Measurements from ENCODE around the gene FGF12. TPM values are rescaled to one million over a fixed set of nuclear protein-coding genes. Genes with fewer than 3 reads are reported as not detected.
A peak's percentile ranks its signal among the peaks of the same experiment; 100 is the strongest.

The FGF12 gene
- total RNA-seq, 2 donors from 2014 or later: not detected

DNA sequence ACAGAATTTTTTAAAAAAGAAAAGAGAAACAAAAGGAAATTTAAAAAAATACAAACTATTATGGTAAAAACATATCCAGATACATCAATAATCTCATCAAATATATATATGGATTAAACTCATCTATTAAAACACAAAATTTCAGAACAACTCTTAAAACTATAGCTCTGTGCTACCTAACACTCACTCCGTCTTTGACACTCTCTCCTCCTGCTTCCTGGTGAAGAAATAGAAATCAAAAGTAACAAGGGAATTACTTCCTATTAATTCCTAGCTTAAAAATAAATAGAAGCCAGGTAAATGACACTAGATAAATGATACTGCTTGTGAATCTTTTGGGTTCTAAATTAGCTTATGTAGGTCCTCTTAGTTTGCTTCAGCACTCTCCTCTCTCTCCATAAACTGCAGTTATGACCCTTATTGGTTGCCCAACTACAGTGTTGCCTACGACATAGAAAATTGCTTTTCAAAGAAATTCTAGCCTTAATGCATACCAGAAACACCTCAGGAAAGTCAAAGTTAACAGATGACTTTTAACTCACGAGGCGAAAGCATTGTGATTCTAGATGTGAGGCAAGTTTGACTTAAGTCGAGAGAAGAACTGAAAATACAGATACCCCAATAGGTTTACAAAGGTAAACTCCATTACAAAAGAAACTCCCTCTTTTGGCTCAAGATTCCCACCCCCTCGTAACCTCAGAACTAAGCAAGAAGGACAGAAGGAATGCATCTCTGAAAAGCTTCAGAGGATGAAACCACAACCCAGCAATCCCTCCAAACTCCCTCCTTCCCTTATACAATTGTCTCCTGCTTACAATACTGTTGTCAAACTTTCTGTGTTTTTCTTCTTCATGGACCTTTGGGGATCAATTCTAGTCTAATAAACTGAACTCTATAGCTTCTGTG is 394.7 kb downstream of the FGF12 start:
- Mint-ChIP-seq H3K36me3 (no peaks in the 10 kb centered on the region), H3K9me3 (peaks cover 7% of the 10 kb centered on the region), H3K27me3 (no peaks in the 10 kb centered on the region), H3K4me1 (ENCODE audit: low read depth in 2 of 2) (peaks cover 0 to 12% of the 10 kb centered on the region in 2 donors), H3K27ac (no peak overlapping the region), H3K4me3 (no peak overlapping the region)
- ATAC-seq: no peak
- DNase-seq (ENCODE audit: low spot score): no peak

DNA sequence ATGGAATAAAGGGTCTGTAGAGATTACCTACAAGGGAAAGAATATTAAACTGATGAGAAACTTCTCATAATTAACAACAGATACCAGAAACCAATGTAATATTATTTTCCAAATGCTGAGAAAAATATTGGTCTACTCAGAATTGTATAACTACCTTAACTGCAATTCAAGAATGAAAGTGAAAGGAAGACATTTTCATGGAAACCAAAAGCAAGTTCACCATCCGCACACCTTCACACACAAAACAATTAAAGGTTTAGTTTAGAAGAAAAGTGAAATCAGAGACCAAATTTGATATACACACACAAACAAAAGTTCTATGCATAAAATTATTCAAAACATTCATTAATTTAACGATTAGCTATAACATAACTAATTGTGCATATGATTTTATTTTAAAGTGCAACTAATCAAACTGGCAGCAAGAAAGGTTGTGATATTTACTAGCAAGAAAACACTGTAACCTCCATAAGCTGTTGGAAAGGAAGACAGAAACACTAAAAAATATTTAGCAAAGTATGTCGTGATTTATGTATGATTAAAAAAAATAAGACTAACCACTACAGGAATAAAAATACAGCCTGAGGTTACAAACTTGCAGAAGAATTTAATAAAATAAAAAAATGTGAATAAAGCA is 395.5 kb downstream of the FGF12 start:
- DNase-seq (ENCODE audit: low spot score): no peak
- no peak for ATAC-seq
- Mint-ChIP-seq H3K4me3 (no peak overlapping the region), H3K9me3 (peaks cover 4% of the 10 kb centered on the region), H3K27ac (peak overlapping the region in 1 of 2 donors; percentile 47), H3K36me3 (no peaks in the 10 kb centered on the region), H3K27me3 (no peaks in the 10 kb centered on the region), H3K4me1 (ENCODE audit: low read depth in 2 of 2) (peaks cover 0 to 12% of the 10 kb centered on the region in 2 donors)

DNA sequence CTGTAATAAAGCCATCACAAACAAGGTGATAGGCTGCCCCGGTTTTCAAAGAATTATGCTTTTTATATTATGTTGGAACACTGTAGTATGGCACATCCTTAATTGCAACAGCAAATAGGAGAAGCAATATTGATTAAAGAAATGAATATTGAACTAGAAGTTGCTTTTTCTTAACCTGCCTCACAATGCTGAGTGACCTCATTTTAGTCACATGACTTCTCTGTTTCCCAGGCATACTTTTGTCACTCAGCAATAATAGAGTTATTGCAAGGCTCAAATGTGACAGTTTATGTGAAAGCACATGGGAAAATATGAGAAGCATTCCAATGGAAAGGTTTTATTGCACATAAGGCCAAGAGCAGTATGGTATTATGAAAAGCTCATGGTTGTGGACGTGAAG is 400.7 kb downstream of the FGF12 start:
- DNase-seq (ENCODE audit: low spot score) (no peak), ATAC-seq (no peak)
- Mint-ChIP-seq H3K27ac (no peak overlapping the region), H3K27me3 (no peaks in the 10 kb centered on the region), H3K4me1 (ENCODE audit: low read depth in 2 of 2) (peaks cover 0 to 8% of the 10 kb centered on the region in 2 donors), H3K4me3 (no peak overlapping the region), H3K36me3 (no peaks in the 10 kb centered on the region), H3K9me3 (peaks cover 10% of the 10 kb centered on the region)

DNA sequence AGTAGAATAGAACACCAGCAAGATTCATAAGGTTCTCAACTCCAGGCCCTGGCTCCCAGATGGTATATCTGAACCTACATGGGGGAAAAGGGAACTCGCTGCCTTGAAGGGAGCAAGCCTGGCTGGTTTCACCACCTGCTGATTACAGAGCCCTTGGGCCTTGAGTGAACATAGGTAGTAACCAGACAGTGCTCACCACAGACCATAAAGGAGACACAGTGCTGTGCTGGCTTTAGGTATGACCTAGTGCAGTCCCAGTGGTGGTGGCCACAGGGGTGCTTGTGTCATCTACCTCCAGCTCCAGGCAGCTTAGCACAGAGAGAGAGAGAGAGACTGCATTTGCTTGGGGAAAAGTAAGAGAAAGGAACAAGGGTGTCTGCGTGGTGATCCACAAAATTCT is 409.8 kb downstream of the FGF12 start:
- ATAC-seq (no peak), DNase-seq (ENCODE audit: low spot score) (no peak)
- Mint-ChIP-seq H3K4me1 (ENCODE audit: low read depth in 2 of 2) (no peaks in the 10 kb centered on the region), H3K27ac (no peak overlapping the region), H3K4me3 (no peak overlapping the region), H3K27me3 (no peaks in the 10 kb centered on the region), H3K36me3 (no peaks in the 10 kb centered on the region), H3K9me3 (peaks cover 19% of the 10 kb centered on the region)

DNA sequence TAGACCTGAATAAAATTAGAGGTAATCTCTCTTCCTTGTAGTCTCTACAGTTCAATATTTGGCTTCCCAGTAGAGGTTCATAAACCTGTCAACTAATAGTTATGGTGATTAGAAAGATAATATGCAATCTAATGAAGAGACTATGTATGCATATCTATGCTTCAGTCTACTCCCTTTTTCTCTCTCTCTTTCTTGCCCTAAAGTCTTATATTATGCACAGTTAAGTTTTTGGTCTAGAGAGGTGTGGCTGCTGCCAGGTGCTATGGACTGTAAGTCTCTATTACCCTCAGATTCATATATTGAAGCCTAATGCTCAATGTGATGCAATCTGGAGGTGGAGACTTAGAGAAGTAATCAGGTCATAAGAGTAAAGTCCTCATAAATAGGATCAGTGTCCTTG is 413.7 kb downstream of the FGF12 start:
- H3K27me3 Mint-ChIP-seq: no peaks in the 10 kb centered on the region
- no peak for ATAC-seq

DNA sequence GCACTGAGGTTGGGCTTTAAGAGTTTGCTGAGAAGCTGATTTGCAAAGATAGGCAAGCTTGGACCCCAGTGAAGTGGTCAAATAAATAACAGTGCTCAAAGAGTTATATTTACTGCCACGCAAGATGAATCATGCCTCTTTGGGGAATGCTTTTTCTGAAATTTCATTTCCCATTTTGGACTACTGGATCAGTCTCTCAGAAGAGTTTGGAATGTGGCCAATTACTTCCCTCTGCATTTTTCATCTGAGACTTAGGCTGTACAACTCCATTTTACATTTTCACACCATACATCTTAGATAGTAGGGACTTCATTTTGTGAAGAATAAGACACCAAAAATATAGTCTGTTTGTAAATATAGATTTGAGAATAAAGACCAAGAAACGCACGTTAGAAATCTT is 419.7 kb downstream of the FGF12 start:
- ATAC-seq: no peak
- Mint-ChIP-seq H3K9me3 (peaks cover 15% of the 10 kb centered on the region), H3K27ac (no peak overlapping the region), H3K4me3 (no peak overlapping the region), H3K36me3 (no peaks in the 10 kb centered on the region), H3K27me3 (no peaks in the 10 kb centered on the region), H3K4me1 (ENCODE audit: low read depth in 2 of 2) (no peaks in the 10 kb centered on the region)
- no peak for DNase-seq (ENCODE audit: low spot score)

More for the DNA sequence above, 413.7 kb downstream of the FGF12 start:
- Mint-ChIP-seq H3K36me3 (no peaks in the 10 kb centered on the region), H3K4me3 (no peak overlapping the region), H3K27ac (no peak overlapping the region), H3K4me1 (ENCODE audit: low read depth in 2 of 2) (no peaks in the 10 kb centered on the region), H3K9me3 (peaks cover 24% of the 10 kb centered on the region)
- DNase-seq (ENCODE audit: low spot score): no peak

DNA sequence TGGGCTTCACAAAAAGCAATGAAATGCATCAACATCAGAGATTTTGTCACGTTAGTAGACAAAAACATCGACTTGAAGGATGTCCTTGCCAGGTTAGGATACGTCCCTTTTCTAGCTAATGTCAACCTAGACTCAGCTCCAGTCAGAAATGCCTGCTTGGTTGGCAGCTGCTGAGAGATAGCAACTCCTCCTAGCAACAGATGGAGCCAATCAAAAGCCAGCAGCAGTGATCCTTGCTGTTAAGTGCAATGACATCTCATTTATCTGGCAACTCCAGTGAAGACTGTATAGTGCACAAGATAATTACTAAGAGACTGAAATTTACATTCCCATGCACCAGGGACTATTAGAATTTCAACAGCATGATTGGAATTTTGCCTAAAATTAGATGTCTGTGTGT is 424.1 kb downstream of the FGF12 start:
- Mint-ChIP-seq H3K27ac (no peak overlapping the region), H3K27me3 (no peaks in the 10 kb centered on the region), H3K4me3 (no peak overlapping the region), H3K9me3 (peaks cover 13% of the 10 kb centered on the region), H3K4me1 (ENCODE audit: low read depth in 2 of 2) (no peaks in the 10 kb centered on the region), H3K36me3 (no peaks in the 10 kb centered on the region)
- ATAC-seq: no peak
- DNase-seq (ENCODE audit: low spot score): no peak

DNA sequence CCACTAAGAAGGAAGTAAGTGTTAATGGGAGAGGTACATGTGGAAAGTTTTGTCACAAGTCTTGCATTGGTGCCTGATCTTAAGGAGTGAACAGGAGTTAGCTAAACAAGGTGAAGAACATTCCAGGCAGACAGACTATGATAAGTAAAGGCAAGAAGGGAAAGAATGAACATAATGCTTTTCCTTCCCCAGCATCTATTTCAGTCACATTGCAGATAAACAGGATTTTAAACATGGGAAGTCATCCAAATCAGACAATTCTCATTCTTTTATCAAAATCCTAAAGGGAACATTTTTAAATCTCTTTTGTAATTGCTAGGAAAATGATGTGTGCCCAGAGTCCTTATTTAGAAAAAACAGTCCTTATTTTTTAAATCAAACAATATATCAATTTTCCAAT is 424.6 kb downstream of the FGF12 start:
- ATAC-seq: no peak
- Mint-ChIP-seq H3K27ac (no peak overlapping the region), H3K4me1 (ENCODE audit: low read depth in 2 of 2) (no peaks in the 10 kb centered on the region), H3K9me3 (peaks cover 13% of the 10 kb centered on the region), H3K27me3 (no peaks in the 10 kb centered on the region), H3K4me3 (no peak overlapping the region), H3K36me3 (no peaks in the 10 kb centered on the region)
- no peak for DNase-seq (ENCODE audit: low spot score)

DNA sequence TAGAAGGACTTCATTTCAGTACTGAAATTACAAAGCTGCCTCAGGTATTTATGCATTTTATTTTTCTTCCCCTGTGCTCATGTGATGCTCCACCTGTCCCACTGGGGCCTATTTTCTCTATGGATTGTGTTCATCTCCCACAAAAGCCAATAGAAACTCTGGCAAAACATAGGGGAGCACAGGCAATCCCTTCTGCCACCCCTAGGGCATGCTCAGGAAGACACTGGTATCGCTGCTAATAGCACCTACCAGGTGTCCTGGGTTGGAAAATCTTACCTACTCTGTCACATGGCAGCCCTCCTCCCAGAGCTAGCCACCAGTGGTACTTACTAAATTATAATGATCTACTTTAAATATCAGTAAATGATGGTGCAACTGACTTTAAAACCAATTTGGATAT is 427.4 kb downstream of the FGF12 start:
- Mint-ChIP-seq H3K4me1 (ENCODE audit: low read depth in 2 of 2) (no peaks in the 10 kb centered on the region), H3K27ac (no peak overlapping the region), H3K36me3 (no peaks in the 10 kb centered on the region), H3K4me3 (no peak overlapping the region), H3K9me3 (peaks cover 16% of the 10 kb centered on the region), H3K27me3 (no peaks in the 10 kb centered on the region)
- ATAC-seq (no peak), DNase-seq (ENCODE audit: low spot score) (no peak)

DNA sequence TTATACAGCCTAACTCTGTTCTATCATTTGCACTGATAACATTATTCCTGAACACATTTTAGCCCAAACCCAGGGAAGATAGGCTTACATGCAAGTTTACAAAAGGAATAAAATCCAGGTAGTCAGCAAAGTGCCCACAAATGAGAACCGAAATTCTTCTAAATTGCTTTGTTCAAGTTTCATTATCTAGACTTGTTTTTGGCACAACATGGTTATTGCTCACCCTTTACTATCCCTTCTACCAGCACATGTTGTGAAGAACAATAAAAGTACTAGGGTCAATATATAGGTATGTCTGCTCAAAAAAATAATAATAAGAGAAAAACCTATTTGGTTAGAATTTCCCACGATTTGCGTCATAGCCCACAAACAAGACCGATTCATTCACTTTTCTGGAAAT is 430.5 kb downstream of the FGF12 start:
- ATAC-seq (no peak), DNase-seq (ENCODE audit: low spot score) (no peak)
- H3K27ac Mint-ChIP-seq: no peak overlapping the region
- H3K9me3 Mint-ChIP-seq: peaks cover 15% of the 10 kb centered on the region
- no peak overlapping the region for H3K4me3 Mint-ChIP-seq
- H3K36me3 Mint-ChIP-seq: no peaks in the 10 kb centered on the region
- H3K27me3 Mint-ChIP-seq: no peaks in the 10 kb centered on the region
- H3K4me1 Mint-ChIP-seq (ENCODE audit: low read depth in 2 of 2): no peaks in the 10 kb centered on the region

DNA sequence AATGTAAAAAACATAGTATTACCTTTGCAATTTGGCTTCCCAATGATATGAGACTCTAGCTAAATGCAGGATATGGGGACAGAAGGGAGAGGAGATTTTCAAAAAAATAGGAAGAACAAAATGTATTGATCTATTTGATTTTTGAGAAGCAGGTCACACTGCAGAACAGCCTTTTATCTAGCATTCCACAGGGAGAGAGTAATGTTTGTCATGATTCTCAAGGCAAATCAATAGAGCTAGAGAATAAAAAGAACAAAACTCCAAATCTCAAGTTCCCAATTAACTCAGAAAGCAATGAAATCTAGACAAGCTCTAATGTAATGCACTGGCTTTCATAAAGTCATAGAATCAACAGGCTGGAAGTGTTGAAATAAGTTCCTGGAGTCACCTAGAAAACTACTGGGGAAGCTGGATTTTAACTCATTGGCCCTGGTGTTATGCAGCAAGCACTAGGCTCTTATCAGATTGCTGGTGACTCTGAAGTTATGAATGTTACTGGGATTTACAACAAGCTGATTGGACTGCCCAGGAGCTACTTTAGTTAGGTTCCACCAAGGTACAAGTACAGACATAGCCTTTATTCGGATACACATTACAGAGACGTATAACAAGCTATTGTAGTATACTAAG is 442.8 kb downstream of the FGF12 start:
- DNase-seq (ENCODE audit: low spot score) (no peak), ATAC-seq (no peak)
- Mint-ChIP-seq H3K27ac (no peak overlapping the region), H3K4me1 (ENCODE audit: low read depth in 2 of 2) (no peaks in the 10 kb centered on the region), H3K4me3 (no peak overlapping the region), H3K36me3 (no peaks in the 10 kb centered on the region), H3K27me3 (no peaks in the 10 kb centered on the region), H3K9me3 (peaks cover 15% of the 10 kb centered on the region)

DNA sequence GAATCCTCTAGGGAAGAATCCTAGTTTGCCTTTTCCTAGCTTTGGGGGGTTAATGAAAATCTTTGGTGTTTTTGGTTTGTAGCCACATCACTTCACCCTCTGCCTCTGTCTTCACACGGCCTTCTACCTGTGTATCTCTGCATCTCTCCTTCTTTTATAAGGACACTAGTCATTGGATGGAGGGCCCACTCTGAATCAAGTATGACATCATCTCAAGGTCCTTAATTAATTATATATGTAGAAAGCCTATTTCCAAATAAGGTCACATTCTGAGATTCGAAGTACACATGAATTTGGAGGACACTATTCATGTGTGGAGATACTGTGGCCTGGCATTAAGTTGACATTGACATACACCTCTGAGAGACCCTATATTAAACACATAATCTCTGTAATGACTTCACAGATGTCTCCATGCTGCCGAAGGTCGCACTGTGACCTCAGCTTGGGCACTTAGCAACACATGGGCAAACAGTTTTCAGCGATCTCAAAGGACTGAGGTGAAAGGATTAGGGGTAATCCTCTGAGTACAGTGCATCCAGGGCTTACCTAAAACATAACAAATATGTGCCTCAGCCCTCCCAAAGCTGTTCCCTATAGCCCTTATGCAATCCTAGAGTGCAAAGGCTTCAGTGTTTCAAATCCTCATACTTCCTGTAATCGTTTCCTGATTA is 446.0 kb downstream of the FGF12 start:
- no peak for DNase-seq (ENCODE audit: low spot score)
- ATAC-seq: no peak
- Mint-ChIP-seq H3K9me3 (peaks cover 15% of the 10 kb centered on the region), H3K27ac (no peak overlapping the region), H3K36me3 (no peaks in the 10 kb centered on the region), H3K27me3 (no peaks in the 10 kb centered on the region), H3K4me1 (ENCODE audit: low read depth in 2 of 2) (no peaks in the 10 kb centered on the region), H3K4me3 (no peak overlapping the region)

DNA sequence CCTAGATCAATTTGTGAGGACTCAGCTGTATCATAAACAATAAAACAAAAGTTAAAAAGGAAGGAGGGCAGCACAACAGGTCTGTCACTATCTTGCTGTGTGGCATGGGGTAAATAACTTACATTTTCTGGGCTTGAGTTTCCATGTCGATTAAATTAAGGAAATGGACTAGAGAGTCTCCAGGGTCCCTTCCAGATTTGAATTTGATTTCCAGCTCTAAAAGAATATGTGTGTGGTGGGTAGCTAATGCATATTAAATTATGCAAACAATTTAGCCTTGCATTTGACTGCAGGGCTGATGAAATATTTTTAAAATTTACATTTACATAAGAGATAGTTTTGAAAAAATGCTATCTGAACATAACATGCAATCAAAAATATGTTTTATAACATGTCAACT is 447.7 kb downstream of the FGF12 start:
- Mint-ChIP-seq H3K4me1 (ENCODE audit: low read depth in 2 of 2) (no peaks in the 10 kb centered on the region), H3K36me3 (no peaks in the 10 kb centered on the region), H3K27me3 (no peaks in the 10 kb centered on the region), H3K27ac (no peak overlapping the region), H3K9me3 (peaks cover 14% of the 10 kb centered on the region), H3K4me3 (no peak overlapping the region)
- DNase-seq (ENCODE audit: low spot score): no peak
- ATAC-seq: no peak

DNA sequence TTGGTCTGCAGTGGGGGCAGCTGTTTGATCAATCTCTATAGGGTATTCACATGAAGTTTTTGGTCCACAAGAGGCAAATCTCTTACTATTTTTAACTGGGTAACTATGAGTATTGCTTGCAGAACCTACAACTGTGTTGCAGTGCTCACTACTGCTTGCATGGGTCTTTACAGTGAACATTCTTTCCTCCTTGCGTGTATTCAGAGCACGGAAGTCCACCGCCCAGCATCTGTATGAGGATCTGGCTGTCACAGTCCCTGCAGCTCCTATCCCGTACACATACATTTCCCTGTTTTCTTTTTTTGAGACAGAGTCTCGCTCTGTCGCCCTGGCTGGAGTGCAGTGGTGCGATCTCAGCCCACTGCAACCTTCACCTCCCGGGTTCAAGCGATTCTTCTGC is 449.9 kb downstream of the FGF12 start:
- no peak overlapping the region for H3K27ac Mint-ChIP-seq
- H3K36me3 Mint-ChIP-seq: no peaks in the 10 kb centered on the region
- peaks cover 15% of the 10 kb centered on the region for H3K9me3 Mint-ChIP-seq
- ATAC-seq (no peak), DNase-seq (ENCODE audit: low spot score) (no peak)
- H3K4me1 Mint-ChIP-seq (ENCODE audit: low read depth in 2 of 2): no peaks in the 10 kb centered on the region
- no peak overlapping the region for H3K4me3 Mint-ChIP-seq
- no peaks in the 10 kb centered on the region for H3K27me3 Mint-ChIP-seq

All from natural killer cell treated with Interleukin-12 subunit alpha and Interleukin-12 subunit beta and Interleukin-15 and Interleukin-18, amount 100 ng/mL, for 72 hours (primary cell).